Lower leg skin (tissue), 4 donors: ENCODE data around the gene MYO1E. TPM values are rescaled to one million over a fixed set of nuclear protein-coding genes. Genes with fewer than 3 reads are reported as not detected.
A peak's percentile ranks its signal among the peaks of the same experiment; 100 is the strongest.
"Not testable (repeated sequence)": the region's sequence is repeated elsewhere in the genome, so short reads cannot be mapped to it uniquely, and the experiment has no call there.

Experiments used
- DNase-seq, 2 donors: peaks; one replicate each; pipeline ENCODE4 v3.0.0-alpha.2; 2019; ENCODE audit warnings: low spot score in 2 of 2
- H3K4me3 ChIP-seq: fragments of 200-600 bp; sonication (generic); 2 replicates; pipeline ENCODE4 v1.5.1; 2017; ENCODE audit warnings: mild to moderate bottlenecking, low read depth; ENCODE audit not compliant: poor library complexity, severe bottlenecking
- CTCF ChIP-seq, 3 donors: fragments of 450-650 bp; IDR thresholded peaks; one replicate each; pipeline ENCODE4 v1.5.1; 2016; ENCODE audit warnings: antibody characterized with exemption in 3 of 3, mild to moderate bottlenecking in 3 of 3, moderate library complexity in 2 of 3
- POLR2A ChIP-seq, 2 donors: fragments of 450-650 bp; IDR thresholded peaks; one replicate each; pipeline ENCODE4 v1.6.1; 2016 to 2017; ENCODE audit warnings: antibody characterized with exemption in 2 of 2, mild to moderate bottlenecking in 1 of 2, moderate library complexity in 1 of 2
- WGBS, 2 donors: methylation state at CpG; one replicate each; pipeline ENCODE4 v1.1.5; 2018; 5-methylcytosine and 5-hydroxymethylcytosine counted together
- intact Hi-C: fragments of 100-400 bp; cut with DNase I; formaldehyde crosslinking; loops from one replicate; pipeline ENCODE4 v1.15.0; 2023; ENCODE audit warnings: low total_unique reads
- total RNA-seq, 4 donors: library from RNA; depleted of rRNA; stranded (reverse); fragments of >200 nt; gene quantifications; one replicate each; pipeline ENCODE4 v1.1.0, GENCODE V29; 2016

MYO1E gene
- total RNA-seq, 4 donors from 2014 or later: 134 to 218 (median 183) TPM

GRCh38 chr15:59150185-59150584 is 222.5 kb downstream of the MYO1E start:
- DNase-seq: peak in 1 of 2 donors; percentile 37
- no peak overlapping the region for H3K4me3 ChIP-seq
- intact Hi-C loops: no loop called here
- 29 to 33% methylated on average over 2 of the region's 2 CpGs for WGBS, 2 donors
- TF ChIP-seq POLR2A (IDR thresholded peaks at IDR 0.05): no peak
- no peak for TF ChIP-seq CTCF (IDR thresholded peaks at IDR 0.05)

GRCh38 chr15:59148153-59148833 is 224.4 kb downstream of the MYO1E start:
- intact Hi-C loops: no loop called here
- peak in 1 of 2 donors; percentile 31 for DNase-seq
- WGBS, 2 donors: 45 to 51% methylated on average over 2 of the region's 2 CpGs
- TF ChIP-seq POLR2A (IDR thresholded peaks at IDR 0.05) (no peak), CTCF (IDR thresholded peaks at IDR 0.05) (no peak)
- no peak overlapping the region for H3K4me3 ChIP-seq

GRCh38 chr15:59147666-59148065 is 225.0 kb downstream of the MYO1E start:
- intact Hi-C loops: no loop called here
- no peak for DNase-seq
- TF ChIP-seq CTCF (IDR thresholded peaks at IDR 0.05) (no peak), POLR2A (IDR thresholded peaks at IDR 0.05) (no peak)
- WGBS, 2 donors: 69 to 71% methylated on average over 5 of the region's 5 CpGs
- no peak overlapping the region for H3K4me3 ChIP-seq

GRCh38 chr15:59144594-59144993 is 228.1 kb downstream of the MYO1E start:
- DNase-seq, intact Hi-C loops, H3K4me3 ChIP-seq: not testable (repeated sequence)
- 89 to 91% methylated on average over 10 of the region's 10 CpGs for WGBS, 2 donors

GRCh38 chr15:59143281-59143680 is 229.4 kb downstream of the MYO1E start:
- WGBS, 2 donors: 90 to 93% methylated on average over 5 of the region's 5 CpGs
- intact Hi-C loops: no loop called here
- no peak for DNase-seq
- H3K4me3 ChIP-seq: no peak overlapping the region
- no peak for TF ChIP-seq CTCF (IDR thresholded peaks at IDR 0.05)
- TF ChIP-seq POLR2A (IDR thresholded peaks at IDR 0.05): no peak

- no peak overlapping the region for H3K4me3 ChIP-seq
- no peak for TF ChIP-seq POLR2A (IDR thresholded peaks at IDR 0.05)
- TF ChIP-seq CTCF (IDR thresholded peaks at IDR 0.05): no peak
- DNase-seq: no peak
- WGBS, 2 donors: 66 to 71% methylated on average over 9 of the region's 9 CpGs
- intact Hi-C loops: no loop called here
These were observed 232.0 kb downstream of the MYO1E start for GRCh38 chr15:59140422-59141226.
